Metanephros (tissue), 1 donor: ENCODE results near the gene FOXJ3. TPM values are rescaled to one million over a fixed set of nuclear protein-coding genes. Genes with fewer than 3 reads are reported as not detected.

Experiments used
- total RNA-seq: library from RNA; depleted of rRNA; stranded (reverse); fragments of >200 nt; gene quantifications from one replicate; pipeline ENCODE4 v1.2.3, GENCODE V29; 2014

FOXJ3 gene
- total RNA-seq, result 42.3 TPM

GRCh38 chr1:42335050-42335808 is at the start of gene FOXJ3:
Gene FOXJ3 (minus strand): TSS chr1:42335235. CDS start chr1:42311093, 24,142 bp downstream.

DNA sequence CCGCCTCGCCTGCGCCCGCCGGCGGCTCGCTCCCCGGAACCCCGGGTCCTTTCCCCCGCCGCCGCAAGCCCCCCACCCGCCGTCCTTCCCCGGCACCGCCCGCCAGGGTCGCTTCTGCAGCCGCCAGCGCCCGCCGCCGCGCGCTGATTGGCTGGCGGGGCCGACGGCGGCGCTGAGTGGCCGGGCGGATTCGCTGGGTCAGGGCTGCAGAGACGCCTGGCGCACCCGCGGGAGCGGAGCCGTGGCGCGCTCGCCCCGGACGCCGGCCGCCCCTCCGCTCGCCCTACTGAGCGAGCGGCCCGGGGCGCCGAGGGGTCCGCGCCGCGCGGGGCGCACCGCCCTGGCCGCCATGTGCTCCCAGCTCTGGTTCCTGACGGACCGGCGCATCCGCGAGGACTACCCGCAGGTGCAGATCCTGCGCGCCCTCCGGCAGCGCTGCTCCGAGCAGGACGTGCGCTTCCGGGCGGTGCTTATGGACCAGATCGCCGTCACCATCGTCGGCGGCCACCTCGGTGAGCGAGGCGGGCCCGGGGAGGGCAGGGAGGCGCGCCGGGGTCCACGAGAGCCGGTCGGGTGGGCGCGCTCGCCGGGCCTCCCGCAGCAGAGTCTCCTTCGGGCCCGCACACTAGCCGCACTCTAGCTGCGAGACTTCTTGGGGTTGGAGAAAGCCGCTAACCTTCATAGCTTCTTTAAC is 45.7 kb upstream of the FOXJ3 start, which contains the start of gene RIMKLA:
Gene RIMKLA (plus strand): TSS at position 207 of the 694 bp plus-strand sequence. CDS start 143 bp downstream, at position 350.

DNA sequence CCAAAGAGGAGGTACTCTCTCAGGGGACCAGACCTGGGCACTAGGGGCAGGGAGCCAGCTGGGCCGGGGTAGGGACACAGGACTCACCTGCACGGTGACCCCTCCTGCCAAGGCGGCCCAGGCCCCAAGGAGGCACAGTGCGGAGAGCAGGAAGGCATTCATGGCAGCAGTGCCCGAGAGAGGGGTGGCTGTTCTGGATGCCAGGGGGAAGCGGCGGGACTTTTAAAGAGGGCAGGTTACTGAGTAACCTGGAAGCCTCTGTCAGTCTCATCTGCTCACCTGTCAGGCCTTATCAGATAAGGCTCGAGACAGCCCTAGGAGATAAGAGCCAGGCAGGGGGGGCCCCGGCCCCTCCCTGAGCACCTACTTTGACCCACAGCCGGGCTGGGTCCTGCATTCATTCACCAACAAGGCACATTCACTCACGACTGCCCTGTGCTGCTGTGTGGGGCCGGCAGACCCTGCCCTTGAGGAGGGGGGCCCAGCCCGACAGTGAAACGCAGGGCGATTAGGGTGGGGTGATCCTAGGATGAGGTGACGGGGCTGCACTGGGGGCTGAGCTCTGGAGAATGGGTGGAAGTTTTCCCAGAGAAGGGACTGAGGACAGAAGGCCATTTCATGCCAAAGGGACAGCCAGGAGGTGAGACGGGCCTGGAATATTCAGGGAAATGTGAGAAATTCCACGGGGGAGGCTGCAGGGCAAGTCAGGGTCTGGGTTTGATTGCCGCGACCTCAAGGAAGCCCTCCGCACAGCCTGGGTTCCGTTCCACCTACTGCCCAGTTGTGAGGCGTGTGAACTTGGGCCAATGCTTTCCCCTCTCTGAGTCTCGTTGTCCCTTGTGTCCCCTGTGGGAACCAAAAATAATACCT is 170.2 kb downstream of the FOXJ3 start, which contains the start of gene GUCA2A:
Gene GUCA2A (minus strand): TSS at position 195 of the 870 bp plus-strand sequence. CDS start 33 bp downstream, at position 162.

DNA sequence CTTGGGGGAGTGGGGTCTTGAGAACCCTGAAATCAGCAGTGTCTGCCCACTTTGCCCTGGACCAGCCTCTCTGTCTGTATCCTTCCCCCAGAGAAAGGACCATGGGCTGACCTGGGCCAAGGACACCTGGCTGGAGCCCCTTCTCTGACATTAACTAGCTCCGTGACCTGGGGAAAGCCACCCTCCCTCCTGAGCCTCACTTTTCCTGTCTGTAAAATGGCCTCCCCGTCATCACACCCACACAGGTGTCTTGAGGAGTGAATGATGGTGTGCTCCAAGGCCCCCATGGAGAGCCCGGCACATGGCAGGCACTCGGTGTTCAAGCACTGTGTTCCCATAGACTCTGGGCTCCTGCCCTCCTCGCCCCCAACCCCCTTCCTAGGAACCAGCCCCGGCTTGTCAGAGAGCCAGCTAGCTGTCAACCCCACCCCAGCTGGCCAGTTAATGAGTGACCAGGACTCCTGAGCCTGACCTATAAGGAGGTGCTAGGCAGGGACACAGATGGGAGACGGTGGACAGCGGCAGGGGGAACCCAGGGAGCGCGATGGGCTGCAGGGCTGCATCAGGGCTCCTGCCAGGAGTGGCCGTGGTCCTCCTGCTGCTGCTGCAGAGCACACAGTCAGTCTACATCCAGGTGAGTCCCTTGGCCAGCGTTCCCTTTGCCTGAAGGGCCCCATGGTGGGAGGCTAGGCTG is 182.0 kb downstream of the FOXJ3 start, which contains the start of gene GUCA2B:
Gene GUCA2B (plus strand): TSS at position 504 of the 694 bp plus-strand sequence. CDS start 41 bp downstream, at position 545.

Other genes with a start within 250 kb of the FOXJ3 start
- gene GUCA2B, start 181.8 kb downstream of the FOXJ3 start, total RNA-seq, result not detected
- not detected for gene GUCA2A, start 170.5 kb downstream of the FOXJ3 start, total RNA-seq
- 0.35 TPM for gene RIMKLA, start 45.6 kb upstream of the FOXJ3 start, total RNA-seq
- gene ZMYND12, start 120.8 kb upstream of the FOXJ3 start, total RNA-seq, result 3.5 TPM
- gene PPCS, start 121.3 kb upstream of the FOXJ3 start, total RNA-seq, result 27.7 TPM
- 16.0 TPM for gene CCDC30, start 128.1 kb upstream of the FOXJ3 start, total RNA-seq